Brain microvascular endothelial cell (primary cell): Measurements from ENCODE around the gene ARHGEF37.

Source experiments
- DNase-seq: peaks from one replicate; pipeline ENCODE4 v3.0.0-alpha.2; 2020
- H3K27ac ChIP-seq: fragments of 250-450 bp; sonication (Bioruptor Pico); 2 replicates; pipeline ENCODE4 v1.5.1; 2020; ENCODE audit warnings: mild to moderate bottlenecking, moderate library complexity
- H3K27me3 ChIP-seq: fragments of 250-450 bp; sonication (Bioruptor Pico); replicated peaks from 2 replicates; pipeline ENCODE4 v1.5.1; 2020; ENCODE audit warnings: mild to moderate bottlenecking
- H3K36me3 ChIP-seq: fragments of 250-450 bp; sonication (Bioruptor Pico); replicated peaks from 2 replicates; pipeline ENCODE4 v1.5.1; 2020; ENCODE audit warnings: mild to moderate bottlenecking
- H3K4me3 ChIP-seq: 2 replicates; pipeline ENCODE4 v1.5.1; 2011; ENCODE audit warnings: low read depth, mild to moderate bottlenecking, control low read depth, low read length, moderate library complexity
- in situ Hi-C: cut with HindIII; loops from 2 replicates; pipeline ENCODE4 v1.10.0; 2017; ENCODE audit warnings: low sequenced_read_pairs, low pct_ligation_motif_present
- TF ChIP-seq, protein P1 (sequence below): IDR thresholded peaks from 2 replicates; pipeline ENCODE4 v1.5.1; 2011; ENCODE audit warnings: low read depth, mild to moderate bottlenecking, moderate library complexity, low read length, control low read depth, inconsistent platforms; ENCODE audit errors: missing control alignments

ARHGEF37 gene

DNA sequence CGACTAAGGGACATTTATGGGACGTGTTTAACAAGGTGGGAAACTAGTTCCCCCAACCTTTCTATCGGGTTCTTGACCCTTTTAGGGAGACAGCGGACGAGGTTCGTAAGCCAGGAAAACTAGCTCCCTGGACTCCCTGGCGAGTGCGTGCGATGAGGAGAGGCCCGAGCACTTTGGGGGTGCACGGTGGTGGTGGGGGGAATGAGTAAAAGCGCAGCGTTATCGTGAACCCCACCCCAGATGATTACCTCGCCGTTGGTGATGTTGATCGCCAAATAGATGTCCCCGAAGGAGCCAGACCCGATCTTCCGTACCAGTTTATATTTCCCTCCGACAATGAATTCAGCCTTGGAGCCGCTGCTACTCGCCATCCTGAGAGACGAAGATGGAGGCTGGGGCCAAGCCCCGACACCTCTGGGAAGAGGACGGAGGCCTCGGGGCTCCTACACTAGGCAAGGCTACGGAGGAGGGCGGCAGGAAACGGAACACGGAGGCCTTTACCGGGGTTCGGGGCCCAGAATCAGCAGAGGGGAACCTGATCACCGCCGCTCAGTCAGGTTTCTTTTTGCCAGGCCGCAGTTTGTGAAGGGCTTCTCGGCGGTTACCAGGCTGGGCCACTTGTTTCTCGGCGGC lies 30.6 kb upstream of the ARHGEF37 start:
- Histone ChIP-seq H3K27ac (peak overlapping the region; percentile 97), H3K4me3 (peak overlapping the region; percentile 99), H3K27me3 (no peaks in the 10 kb centered on the region), H3K36me3 (peaks cover 33% of the 10 kb centered on the region)
- in situ Hi-C loops, result no loop called here
- no peak for DNase-seq
- TF ChIP-seq, protein P1, sequence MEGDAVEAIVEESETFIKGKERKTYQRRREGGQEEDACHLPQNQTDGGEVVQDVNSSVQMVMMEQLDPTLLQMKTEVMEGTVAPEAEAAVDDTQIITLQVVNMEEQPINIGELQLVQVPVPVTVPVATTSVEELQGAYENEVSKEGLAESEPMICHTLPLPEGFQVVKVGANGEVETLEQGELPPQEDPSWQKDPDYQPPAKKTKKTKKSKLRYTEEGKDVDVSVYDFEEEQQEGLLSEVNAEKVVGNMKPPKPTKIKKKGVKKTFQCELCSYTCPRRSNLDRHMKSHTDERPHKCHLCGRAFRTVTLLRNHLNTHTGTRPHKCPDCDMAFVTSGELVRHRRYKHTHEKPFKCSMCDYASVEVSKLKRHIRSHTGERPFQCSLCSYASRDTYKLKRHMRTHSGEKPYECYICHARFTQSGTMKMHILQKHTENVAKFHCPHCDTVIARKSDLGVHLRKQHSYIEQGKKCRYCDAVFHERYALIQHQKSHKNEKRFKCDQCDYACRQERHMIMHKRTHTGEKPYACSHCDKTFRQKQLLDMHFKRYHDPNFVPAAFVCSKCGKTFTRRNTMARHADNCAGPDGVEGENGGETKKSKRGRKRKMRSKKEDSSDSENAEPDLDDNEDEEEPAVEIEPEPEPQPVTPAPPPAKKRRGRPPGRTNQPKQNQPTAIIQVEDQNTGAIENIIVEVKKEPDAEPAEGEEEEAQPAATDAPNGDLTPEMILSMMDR, result no peak

DNA sequence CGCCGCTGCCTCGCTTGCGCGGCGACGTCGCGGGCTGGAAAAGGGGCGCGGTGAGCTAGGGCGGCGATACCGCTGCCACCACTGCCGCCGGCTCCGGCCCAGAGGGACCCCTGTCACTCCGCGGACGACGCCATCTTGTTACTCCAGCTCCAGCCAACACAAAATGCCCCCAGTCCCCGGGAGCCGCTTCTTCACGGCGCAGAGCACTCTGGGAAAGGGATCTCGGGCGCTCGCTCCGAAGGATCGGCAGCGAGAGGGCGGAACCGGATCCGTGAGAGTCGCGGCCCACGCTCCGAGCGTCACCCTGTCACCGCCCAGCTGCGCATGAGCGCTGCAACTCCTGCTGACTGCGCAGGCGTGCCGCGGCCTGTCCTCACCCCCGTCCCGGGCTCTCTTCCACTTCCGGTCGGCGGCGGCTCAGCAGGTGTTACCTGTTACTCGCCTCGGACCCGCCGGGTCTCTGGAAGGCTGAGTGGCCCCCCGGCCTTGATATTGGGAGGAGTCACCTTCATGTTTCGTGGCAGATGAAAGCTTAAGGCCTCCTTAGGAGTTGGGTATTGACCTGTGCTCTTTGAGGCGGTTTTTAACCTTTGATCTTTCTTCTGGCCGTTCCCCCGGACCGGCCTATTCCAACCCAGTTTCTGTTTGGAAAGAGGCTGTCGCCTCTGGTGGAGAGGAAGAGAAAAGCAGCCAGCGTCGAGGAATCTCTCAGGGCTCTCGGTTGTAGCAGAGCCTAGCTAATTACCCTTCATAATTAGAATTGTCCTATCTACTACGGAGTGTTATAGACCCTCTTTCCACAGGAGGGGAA lies 29.9 kb upstream of the ARHGEF37 start, which contains the start of gene CSNK1A1:
Gene CSNK1A1 (minus strand): TSS at position 213 of the 811 bp plus-strand sequence. CDS start 475 bp downstream, outside the sequence.
- peak; percentile 95 for DNase-seq
- TF ChIP-seq, protein P1, result peak; percentile 91
- peak within 1 kb of the TSS; percentile 99 for H3K4me3 ChIP-seq
- peak within 1 kb of the TSS; percentile 97 for H3K27ac ChIP-seq
- in situ Hi-C loops, result no loop called here
- H3K36me3 ChIP-seq, result peaks cover 30% of the 10 kb centered on the region
- no peaks in the 10 kb centered on the region for H3K27me3 ChIP-seq

DNA sequence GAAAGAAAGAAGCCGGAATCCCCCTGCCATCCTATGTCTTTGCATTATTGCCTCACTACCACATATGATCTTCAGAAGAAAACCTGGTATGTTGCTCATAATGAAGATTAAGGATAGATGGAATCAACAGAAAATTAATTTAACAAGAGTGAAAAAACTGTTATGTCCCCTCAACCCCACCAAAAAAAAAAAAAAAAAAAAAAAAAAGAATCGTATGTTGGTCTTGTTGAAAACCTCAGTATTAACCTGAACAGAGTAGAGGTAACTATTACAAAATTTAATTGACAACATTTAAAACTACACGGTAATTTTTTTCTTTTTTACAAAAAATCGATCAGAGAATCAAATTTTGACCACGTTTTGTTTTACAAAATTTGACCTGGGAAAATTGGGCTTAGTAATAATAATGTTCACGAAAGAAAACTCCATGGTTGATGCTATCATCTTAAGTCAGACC lies 29.2 kb upstream of the ARHGEF37 start:
- TF ChIP-seq, protein P1, result no peak
- H3K36me3 ChIP-seq, result peaks cover 30% of the 10 kb centered on the region
- peak overlapping the region; percentile 99 for H3K4me3 ChIP-seq
- in situ Hi-C loops, result no loop called here
- no peaks in the 10 kb centered on the region for H3K27me3 ChIP-seq
- H3K27ac ChIP-seq, result peak overlapping the region; percentile 97
- no peak for DNase-seq

DNA sequence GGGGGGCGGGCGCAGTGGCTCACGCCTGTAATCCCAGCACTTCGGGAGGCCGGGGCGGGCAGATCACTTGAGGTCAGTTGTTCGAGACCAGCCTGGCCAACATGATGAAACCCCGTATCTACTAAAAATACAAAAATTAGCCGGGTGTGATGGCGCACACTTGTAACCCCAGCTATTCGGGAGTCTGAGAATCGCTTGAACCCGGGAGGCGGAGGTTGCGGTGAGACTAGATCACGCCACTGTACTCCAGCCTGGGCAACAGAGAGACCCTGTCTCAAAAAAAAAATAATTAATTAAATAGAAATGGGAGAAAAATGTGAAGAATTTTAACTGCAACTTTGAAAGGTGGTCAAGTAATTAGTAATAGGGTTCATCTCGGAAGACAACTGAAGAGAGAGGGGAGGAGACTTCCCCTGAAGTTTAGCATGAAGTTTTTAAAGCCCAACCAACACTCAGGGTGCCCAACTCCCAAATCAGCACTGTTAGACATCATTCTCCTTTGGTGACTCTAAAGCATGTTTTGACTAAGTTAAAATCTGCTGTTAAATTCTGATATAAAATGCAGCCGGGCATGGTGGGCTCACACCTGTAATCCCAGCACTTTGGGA lies 28.6 kb upstream of the ARHGEF37 start:
- H3K36me3 ChIP-seq, result peaks cover 30% of the 10 kb centered on the region
- no peak overlapping the region for H3K27ac ChIP-seq
- DNase-seq, result no peak
- H3K4me3 ChIP-seq, result no peak overlapping the region
- no peaks in the 10 kb centered on the region for H3K27me3 ChIP-seq
- TF ChIP-seq, protein P1, result no peak
- in situ Hi-C loops, result no loop called here

DNA sequence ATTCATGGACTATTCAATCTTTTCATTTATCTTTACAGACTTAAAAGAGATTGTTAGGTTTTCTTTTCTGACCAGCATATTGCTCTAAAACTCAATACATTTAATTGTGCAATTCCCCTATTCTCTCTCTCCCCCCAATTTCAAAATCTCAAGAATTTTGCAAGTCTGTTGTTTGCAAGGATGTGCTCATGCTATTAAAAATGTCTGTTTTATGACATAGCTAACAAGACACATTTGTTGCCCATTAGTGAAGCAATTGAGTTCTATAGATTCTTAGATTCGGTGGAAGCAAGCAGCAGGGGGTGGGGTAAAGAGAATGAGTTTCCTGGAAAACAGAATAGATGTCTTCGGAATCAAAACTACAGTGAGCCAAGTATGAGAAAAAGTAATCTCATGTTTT lies 21.6 kb upstream of the ARHGEF37 start:
- in situ Hi-C loops, result no loop called here
- TF ChIP-seq, protein P1, result no peak
- no peak for DNase-seq
- Histone ChIP-seq H3K36me3 (no peaks in the 10 kb centered on the region), H3K4me3 (no peak overlapping the region), H3K27ac (no peak overlapping the region), H3K27me3 (no peaks in the 10 kb centered on the region)
